ENCODE measurements around the gene TRDMT1.

TRDMT1 gene

DNA sequence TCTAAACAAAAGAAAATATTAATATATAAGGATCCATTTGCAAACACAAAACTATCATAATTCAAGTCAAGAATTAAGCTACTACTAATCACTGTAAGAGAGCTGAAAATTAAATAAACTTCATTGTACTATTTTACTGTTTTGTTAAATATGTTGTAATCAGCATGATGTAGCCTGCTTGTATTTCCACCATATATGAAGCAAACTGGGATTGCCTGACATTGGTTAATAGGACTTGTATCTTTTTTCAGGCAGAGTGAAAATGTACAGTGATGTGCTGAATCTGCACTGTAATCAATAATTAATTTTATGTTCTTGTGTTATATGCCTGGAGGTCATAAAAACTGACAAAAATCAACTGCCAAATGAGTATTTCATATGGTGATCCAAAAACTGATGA, 25.4 kb downstream of the TRDMT1 start:
- DNase-seq (ENCODE audit: low spot score): no peak
- TF ChIP-seq CTCF (IDR thresholded peaks at IDR 0.05; ENCODE audit: borderline replicate concordance, control extremely low read depth, extremely low read depth, insufficient read depth, missing control alignments): no peak
- in situ Hi-C loops (cut with MboI; ENCODE audit: low sequenced_read_pairs, unreplicated experiment): no loop called here

DNA sequence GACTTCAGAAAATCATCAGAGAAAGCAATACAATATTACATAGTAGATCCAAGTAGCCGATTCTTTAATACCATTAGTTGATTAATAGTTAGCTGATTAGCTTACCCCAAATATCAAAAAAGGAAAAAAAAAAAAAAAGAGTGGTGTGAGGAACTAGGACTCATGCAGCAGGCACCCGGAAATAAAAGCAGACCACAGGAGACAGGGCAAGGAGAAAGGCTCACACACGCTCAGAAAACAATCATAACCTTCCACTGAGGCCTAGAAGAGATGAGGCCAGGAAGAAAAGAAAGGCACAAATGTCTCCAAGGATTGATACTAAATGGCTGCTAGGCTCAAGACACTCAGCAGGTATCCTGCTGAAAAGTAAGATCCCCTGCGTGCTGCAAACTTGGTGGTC, 25.9 kb downstream of the TRDMT1 start:
- no peak for DNase-seq (ENCODE audit: low spot score)
- in situ Hi-C loops (cut with MboI; ENCODE audit: low sequenced_read_pairs, unreplicated experiment): no loop called here
- TF ChIP-seq CTCF (IDR thresholded peaks at IDR 0.05; ENCODE audit: borderline replicate concordance, control extremely low read depth, extremely low read depth, insufficient read depth, missing control alignments): no peak

GRCh38 chr10:17174626-17175025, 26.8 kb downstream of the TRDMT1 start:
- in situ Hi-C loops (cut with MboI; ENCODE audit: low sequenced_read_pairs, unreplicated experiment): no loop called here
- DNase-seq (ENCODE audit: low spot score): no peak
- no peak for TF ChIP-seq CTCF (IDR thresholded peaks at IDR 0.05; ENCODE audit: borderline replicate concordance, control extremely low read depth, extremely low read depth, insufficient read depth, missing control alignments)

GRCh38 chr10:17171141-17171641, 30.3 kb downstream of the TRDMT1 start:
- TF ChIP-seq CTCF (IDR thresholded peaks at IDR 0.05; ENCODE audit: borderline replicate concordance, control extremely low read depth, extremely low read depth, insufficient read depth, missing control alignments): no peak
- in situ Hi-C loops (cut with MboI; ENCODE audit: low sequenced_read_pairs, unreplicated experiment): no loop called here
- DNase-seq (ENCODE audit: low spot score): no peak

DNA sequence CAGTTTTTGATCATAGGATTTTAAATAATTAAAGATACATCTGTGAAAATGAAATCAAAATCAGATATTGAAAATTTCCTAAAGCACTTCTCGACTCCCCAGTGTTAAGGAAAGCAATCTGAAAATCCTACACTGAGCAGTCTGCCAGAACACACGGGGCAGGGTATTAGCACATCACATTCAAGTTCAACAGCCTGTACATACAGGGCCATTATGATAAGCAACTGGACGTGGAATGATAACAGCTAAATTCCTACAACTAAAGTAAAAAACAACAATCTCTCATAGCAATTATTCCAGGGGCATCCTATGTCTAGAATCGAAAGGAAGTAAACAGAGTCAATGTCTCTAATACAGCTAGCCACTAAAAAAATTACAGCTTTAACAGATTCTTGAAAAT, 31.7 kb downstream of the TRDMT1 start:
- in situ Hi-C loops (cut with MboI; ENCODE audit: low sequenced_read_pairs, unreplicated experiment): no loop called here
- TF ChIP-seq CTCF (IDR thresholded peaks at IDR 0.05; ENCODE audit: borderline replicate concordance, control extremely low read depth, extremely low read depth, insufficient read depth, missing control alignments): no peak
- no peak for DNase-seq (ENCODE audit: low spot score)

- DNase-seq (ENCODE audit: low spot score): no peak
- no peak for TF ChIP-seq CTCF (IDR thresholded peaks at IDR 0.05; ENCODE audit: borderline replicate concordance, control extremely low read depth, extremely low read depth, insufficient read depth, missing control alignments)
- in situ Hi-C loops (cut with MboI; ENCODE audit: low sequenced_read_pairs, unreplicated experiment): no loop called here
Observed at GRCh38 chr10:17166699-17167098, 34.8 kb downstream of the TRDMT1 start.

DNA sequence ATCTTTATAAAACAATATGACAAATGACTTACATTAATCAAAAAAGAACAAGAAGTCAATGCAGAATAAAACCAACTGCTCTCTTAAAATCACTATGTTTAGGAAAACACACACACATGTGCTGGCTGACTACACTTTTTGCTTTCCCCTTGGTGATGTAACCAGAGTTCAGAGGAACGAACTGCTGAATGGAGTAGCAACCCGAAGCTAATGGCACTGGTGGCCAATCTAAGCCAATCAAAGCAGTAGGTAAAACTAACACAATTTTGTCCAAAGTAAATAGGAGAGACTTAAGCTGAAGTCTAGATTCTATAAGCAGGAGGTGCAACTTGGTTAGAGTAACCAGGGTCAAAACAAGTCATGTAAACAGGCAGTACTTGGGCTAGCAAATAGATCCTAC, 38.6 kb downstream of the TRDMT1 start:
- in situ Hi-C loops (cut with MboI; ENCODE audit: low sequenced_read_pairs, unreplicated experiment): no loop called here
- no peak for TF ChIP-seq CTCF (IDR thresholded peaks at IDR 0.05; ENCODE audit: borderline replicate concordance, control extremely low read depth, extremely low read depth, insufficient read depth, missing control alignments)
- DNase-seq (ENCODE audit: low spot score): no peak
